ENCODE data around the gene RFNG. TPM values are rescaled to one million over a fixed set of nuclear protein-coding genes. Genes with fewer than 3 reads are reported as not detected.

Gene RFNG
- total and polyA plus RNA-seq, 10 of the 15 experiments (the other 5 are each of a cell fraction or from before 2014, with no cell fraction given), result 0.10 to 19.6 (median 6.2) TPM

DNA sequence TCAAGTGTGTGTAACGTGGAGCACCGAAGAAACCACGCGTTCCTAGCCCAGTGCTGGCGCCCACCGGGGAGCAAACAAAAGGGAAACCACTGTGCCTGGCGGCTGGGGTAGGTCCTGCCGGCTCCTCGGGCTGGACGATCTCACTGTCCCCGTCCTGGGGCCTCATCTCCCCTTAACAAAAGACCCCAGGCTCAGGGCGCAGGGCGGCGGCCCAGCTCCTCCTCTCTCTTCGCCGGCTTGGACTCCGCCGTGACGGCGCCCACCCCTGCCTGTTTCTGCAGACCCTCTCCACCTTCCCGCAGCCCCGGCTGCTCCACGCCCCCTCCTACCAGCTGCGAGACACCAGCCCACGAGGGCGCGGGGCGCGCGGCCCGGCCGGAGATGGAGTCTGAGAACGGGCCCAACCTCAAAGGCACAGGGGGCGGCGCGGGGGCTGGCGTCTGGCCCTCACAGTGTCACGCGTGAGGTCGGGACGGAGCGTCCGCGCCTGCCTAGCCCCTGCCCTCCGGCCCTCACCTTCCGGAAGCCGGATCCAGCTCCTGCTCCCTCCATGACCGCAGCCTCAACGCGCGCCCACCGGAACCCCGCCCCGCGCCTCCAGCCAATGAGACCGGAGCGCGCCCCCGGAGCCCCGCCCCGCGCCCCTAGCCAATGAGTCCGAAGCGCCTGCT lies 29.2 kb downstream of the RFNG start, which contains the start of gene CENPX (continued):
- TF ChIP-seq ETV6 (conservative IDR thresholded peaks at IDR 0.05 in 1 of 2, IDR thresholded peaks at IDR 0.05 in 1 of 2; ENCODE audit: borderline replicate concordance in 1 of 2, low read depth in 1 of 2), result no peak
- TF ChIP-seq ZNF24 (IDR thresholded peaks at IDR 0.05), result no peak
- TF ChIP-seq POLR2AphosphoS5 (IDR thresholded peaks at IDR 0.05; ENCODE audit: low read length), result peak; percentile 37; the same call in 1 of the 2 replicates
- TF ChIP-seq BACH1 (IDR thresholded peaks at IDR 0.05; ENCODE audit: borderline replicate concordance), result peak; percentile 40; the same call in 1 of the 2 replicates
- TF ChIP-seq JUNB (IDR thresholded peaks at IDR 0.05), result no peak
- TF ChIP-seq, protein P1, sequence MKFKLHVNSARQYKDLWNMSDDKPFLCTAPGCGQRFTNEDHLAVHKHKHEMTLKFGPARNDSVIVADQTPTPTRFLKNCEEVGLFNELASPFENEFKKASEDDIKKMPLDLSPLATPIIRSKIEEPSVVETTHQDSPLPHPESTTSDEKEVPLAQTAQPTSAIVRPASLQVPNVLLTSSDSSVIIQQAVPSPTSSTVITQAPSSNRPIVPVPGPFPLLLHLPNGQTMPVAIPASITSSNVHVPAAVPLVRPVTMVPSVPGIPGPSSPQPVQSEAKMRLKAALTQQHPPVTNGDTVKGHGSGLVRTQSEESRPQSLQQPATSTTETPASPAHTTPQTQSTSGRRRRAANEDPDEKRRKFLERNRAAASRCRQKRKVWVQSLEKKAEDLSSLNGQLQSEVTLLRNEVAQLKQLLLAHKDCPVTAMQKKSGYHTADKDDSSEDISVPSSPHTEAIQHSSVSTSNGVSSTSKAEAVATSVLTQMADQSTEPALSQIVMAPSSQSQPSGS (IDR thresholded peaks at IDR 0.05; ENCODE audit: low read length), result no peak
- no peak for TF ChIP-seq ESRRA (IDR thresholded peaks at IDR 0.05; ENCODE audit: low read length)
- no peak for TF ChIP-seq FOXK2 (IDR thresholded peaks at IDR 0.05)
- peak; percentile 60; the same call in 1 of the 2 replicates for TF ChIP-seq NR2F1 (conservative IDR thresholded peaks at IDR 0.05)
- no peak for TF ChIP-seq MTA2 (IDR thresholded peaks at IDR 0.05; ENCODE audit: low read depth)
- no peak for TF ChIP-seq RBBP5 (conservative IDR thresholded peaks at IDR 0.05)
- TF ChIP-seq WRNIP1 (IDR thresholded peaks at IDR 0.05; ENCODE audit: borderline replicate concordance, low read depth, low read length), result no peak
- TF ChIP-seq, protein P2, sequence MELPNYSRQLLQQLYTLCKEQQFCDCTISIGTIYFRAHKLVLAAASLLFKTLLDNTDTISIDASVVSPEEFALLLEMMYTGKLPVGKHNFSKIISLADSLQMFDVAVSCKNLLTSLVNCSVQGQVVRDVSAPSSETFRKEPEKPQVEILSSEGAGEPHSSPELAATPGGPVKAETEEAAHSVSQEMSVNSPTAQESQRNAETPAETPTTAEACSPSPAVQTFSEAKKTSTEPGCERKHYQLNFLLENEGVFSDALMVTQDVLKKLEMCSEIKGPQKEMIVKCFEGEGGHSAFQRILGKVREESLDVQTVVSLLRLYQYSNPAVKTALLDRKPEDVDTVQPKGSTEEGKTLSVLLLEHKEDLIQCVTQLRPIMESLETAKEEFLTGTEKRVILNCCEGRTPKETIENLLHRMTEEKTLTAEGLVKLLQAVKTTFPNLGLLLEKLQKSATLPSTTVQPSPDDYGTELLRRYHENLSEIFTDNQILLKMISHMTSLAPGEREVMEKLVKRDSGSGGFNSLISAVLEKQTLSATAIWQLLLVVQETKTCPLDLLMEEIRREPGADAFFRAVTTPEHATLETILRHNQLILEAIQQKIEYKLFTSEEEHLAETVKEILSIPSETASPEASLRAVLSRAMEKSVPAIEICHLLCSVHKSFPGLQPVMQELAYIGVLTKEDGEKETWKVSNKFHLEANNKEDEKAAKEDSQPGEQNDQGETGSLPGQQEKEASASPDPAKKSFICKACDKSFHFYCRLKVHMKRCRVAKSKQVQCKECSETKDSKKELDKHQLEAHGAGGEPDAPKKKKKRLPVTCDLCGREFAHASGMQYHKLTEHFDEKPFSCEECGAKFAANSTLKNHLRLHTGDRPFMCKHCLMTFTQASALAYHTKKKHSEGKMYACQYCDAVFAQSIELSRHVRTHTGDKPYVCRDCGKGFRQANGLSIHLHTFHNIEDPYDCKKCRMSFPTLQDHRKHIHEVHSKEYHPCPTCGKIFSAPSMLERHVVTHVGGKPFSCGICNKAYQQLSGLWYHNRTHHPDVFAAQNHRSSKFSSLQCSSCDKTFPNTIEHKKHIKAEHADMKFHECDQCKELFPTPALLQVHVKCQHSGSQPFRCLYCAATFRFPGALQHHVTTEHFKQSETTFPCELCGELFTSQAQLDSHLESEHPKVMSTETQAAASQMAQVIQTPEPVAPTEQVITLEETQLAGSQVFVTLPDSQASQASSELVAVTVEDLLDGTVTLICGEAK (IDR thresholded peaks at IDR 0.05; ENCODE audit: borderline replicate concordance), result no peak
- no peak for TF ChIP-seq SREBF2 (IDR thresholded peaks at IDR 0.05; ENCODE audit: low read length)
- peak; percentile 82 for TF ChIP-seq POLR2A (IDR thresholded peaks at IDR 0.05; ENCODE audit: low read depth, low read length)
- no peak for TF ChIP-seq FOXM1 (IDR thresholded peaks at IDR 0.05; ENCODE audit: low read depth, low read length)
- 0 out of 2 replicates have a peak, but pooled peaks have one; percentile 41 for TF ChIP-seq ZNF207 (IDR thresholded peaks at IDR 0.05; ENCODE audit: borderline replicate concordance)
- 0 out of 2 replicates have a peak, but pooled peaks have one; percentile 16 for TF ChIP-seq CBFB (IDR thresholded peaks at IDR 0.05; ENCODE audit: low read depth)
- TF ChIP-seq EP300 (IDR thresholded peaks at IDR 0.05; ENCODE audit: borderline replicate concordance in 1 of 2, control insufficient read depth in 1 of 2, low read depth in 2 of 2, low read length in 2 of 2), result no peak
- TF ChIP-seq KAT2A (conservative IDR thresholded peaks at IDR 0.05; ENCODE audit: control insufficient read depth, low read depth, low read length), result no peak
- no peak for TF ChIP-seq YBX1 (IDR thresholded peaks at IDR 0.05)
- TF ChIP-seq SUZ12 (IDR thresholded peaks at IDR 0.05; ENCODE audit: unreplicated experiment), result no peak
- TF ChIP-seq MTA3 (IDR thresholded peaks at IDR 0.05; ENCODE audit: borderline replicate concordance, low read length), result no peak
- TF ChIP-seq, protein P3, sequence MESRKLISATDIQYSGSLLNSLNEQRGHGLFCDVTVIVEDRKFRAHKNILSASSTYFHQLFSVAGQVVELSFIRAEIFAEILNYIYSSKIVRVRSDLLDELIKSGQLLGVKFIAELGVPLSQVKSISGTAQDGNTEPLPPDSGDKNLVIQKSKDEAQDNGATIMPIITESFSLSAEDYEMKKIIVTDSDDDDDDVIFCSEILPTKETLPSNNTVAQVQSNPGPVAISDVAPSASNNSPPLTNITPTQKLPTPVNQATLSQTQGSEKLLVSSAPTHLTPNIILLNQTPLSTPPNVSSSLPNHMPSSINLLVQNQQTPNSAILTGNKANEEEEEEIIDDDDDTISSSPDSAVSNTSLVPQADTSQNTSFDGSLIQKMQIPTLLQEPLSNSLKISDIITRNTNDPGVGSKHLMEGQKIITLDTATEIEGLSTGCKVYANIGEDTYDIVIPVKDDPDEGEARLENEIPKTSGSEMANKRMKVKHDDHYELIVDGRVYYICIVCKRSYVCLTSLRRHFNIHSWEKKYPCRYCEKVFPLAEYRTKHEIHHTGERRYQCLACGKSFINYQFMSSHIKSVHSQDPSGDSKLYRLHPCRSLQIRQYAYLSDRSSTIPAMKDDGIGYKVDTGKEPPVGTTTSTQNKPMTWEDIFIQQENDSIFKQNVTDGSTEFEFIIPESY (IDR thresholded peaks at IDR 0.05), result no peak
- peak; percentile 58; the same call in 1 of the 2 replicates for TF ChIP-seq IKZF1 (conservative IDR thresholded peaks at IDR 0.05)
- 0 out of 2 replicates have a peak, but pooled peaks have one; percentile 31 for TF ChIP-seq NBN (IDR thresholded peaks at IDR 0.05)
